ENCODE results near the gene ZDHHC17. TPM values are rescaled to one million over a fixed set of nuclear protein-coding genes. Genes with fewer than 3 reads are reported as not detected.

Gene ZDHHC17
- polyA plus RNA-seq, 1 of the 3 experiments (the other 2 are of a cell fraction) = 28.6 TPM

GRCh38 chr12:76746516-76746915 lies 17.4 kb upstream of the ZDHHC17 start:
- POLR2A ChIA-PET = interaction anchor here (0.6 kb wide), 1 partner anchor 17 kb away, joined by 3 read pairs; no protein-coding TSS in a partner anchor
- CTCF ChIA-PET = no interaction called here
- no peak overlapping the region for H3K4me2 ChIP-seq
- no peak for DNase-seq
- no peak overlapping the region for H2AFZ ChIP-seq (ENCODE audit: low read depth)
- H3K9me2 ChIP-seq = no peaks in the 10 kb centered on the region
- H3K9me3 ChIP-seq = no peaks in the 10 kb centered on the region
- no peak overlapping the region for H3K9ac ChIP-seq
- H3K27ac ChIP-seq (ENCODE audit: low read depth in 2 of 2, low read length in 1 of 2) = no peak overlapping the region
- no peaks in the 10 kb centered on the region for H3K27me3 ChIP-seq (ENCODE audit: insufficient read depth)
- H4K20me1 ChIP-seq (ENCODE audit: insufficient read depth) = no peaks in the 10 kb centered on the region
- TF ChIP-seq IRF3 (IDR thresholded peaks at IDR 0.05; ENCODE audit: low read depth, low read length) (no peak), MXI1 (IDR thresholded peaks at IDR 0.05; ENCODE audit: low read depth, low read length) (no peak), TAF1 (IDR thresholded peaks at IDR 0.05; ENCODE audit: borderline replicate concordance, low read depth, low read length) (no peak), USF1 (IDR thresholded peaks at IDR 0.05; ENCODE audit: borderline replicate concordance, low read depth) (no peak), EZH2phosphoT487 (IDR thresholded peaks at IDR 0.05; ENCODE audit: borderline replicate concordance, low read depth) (no peak), JUND (IDR thresholded peaks at IDR 0.05) (no peak), GATA2 (CRISPR knock-in tag; IDR thresholded peaks at IDR 0.05) (no peak), MAX (IDR thresholded peaks at IDR 0.05; ENCODE audit: low read depth) (no peak)
- H3F3A ChIP-seq (replicated peaks; ENCODE audit: insufficient read depth) = no peaks in the 10 kb centered on the region
- H3K4me1 ChIP-seq (ENCODE audit: control insufficient read depth in 1 of 2, insufficient read depth in 2 of 2, low read depth in 1 of 2, low read length in 1 of 2) = no peaks in the 10 kb centered on the region
- 40% methylated on average over 1 of the region's 1 CpG for WGBS (ENCODE audit: low lambda C conversion rate)
- no peaks in the 10 kb centered on the region for H3K79me2 ChIP-seq (ENCODE audit: insufficient read depth)
- no peaks in the 10 kb centered on the region for H3K36me3 ChIP-seq (replicated peaks in 1 of 2; ENCODE audit: control insufficient read depth in 1 of 2, insufficient read depth in 2 of 2, low read length in 1 of 2)
- H3K4me3 ChIP-seq (ENCODE audit: low read depth in 2 of 2, low read length in 1 of 2) = no peak overlapping the region

GRCh38 chr12:76747245-76747644 lies 16.7 kb upstream of the ZDHHC17 start:
- no peaks in the 10 kb centered on the region for H3K4me1 ChIP-seq (ENCODE audit: control insufficient read depth in 1 of 2, insufficient read depth in 2 of 2, low read depth in 1 of 2, low read length in 1 of 2)
- no peaks in the 10 kb centered on the region for H4K20me1 ChIP-seq (ENCODE audit: insufficient read depth)
- TF ChIP-seq CHD2 (IDR thresholded peaks at IDR 0.05; ENCODE audit: low read length, partially characterized antibody) (no peak), CTCF (IDR thresholded peaks at IDR 0.05) (no peak), ZBTB33 (IDR thresholded peaks at IDR 0.05; ENCODE audit: borderline replicate concordance, low read depth) (no peak), EP300 (IDR thresholded peaks at IDR 0.05; ENCODE audit: borderline replicate concordance in 1 of 2, low read depth in 1 of 2, low read length in 1 of 2) (no peak), TEAD4 (IDR thresholded peaks at IDR 0.05; ENCODE audit: borderline replicate concordance, insufficient read depth) (no peak), PBX3 (IDR thresholded peaks at IDR 0.05) (no peak), FOSL2 (IDR thresholded peaks at IDR 0.05; ENCODE audit: borderline replicate concordance, low read depth) (no peak), SIN3A (IDR thresholded peaks at IDR 0.05; ENCODE audit: borderline replicate concordance, low read depth, low read length) (no peak), GATA2 (CRISPR knock-in tag; IDR thresholded peaks at IDR 0.05) (no peak), NFIC (IDR thresholded peaks at IDR 0.05; ENCODE audit: borderline replicate concordance) (no peak), RCOR1 (IDR thresholded peaks at IDR 0.05; ENCODE audit: low read length) (no peak), IRF3 (IDR thresholded peaks at IDR 0.05; ENCODE audit: low read depth, low read length) (no peak), TAF1 (IDR thresholded peaks at IDR 0.05; ENCODE audit: borderline replicate concordance, low read depth, low read length) (no peak), SMC3 (IDR thresholded peaks at IDR 0.05; ENCODE audit: low read depth, low read length) (no peak)
- ChIA-PET CTCF (interaction anchor here (1.0 to 1.2 kb wide), 2 partner anchors 9 to 10 kb away, joined by 3 read pairs; no protein-coding TSS in a partner anchor), POLR2A (no interaction called here)
- no peak overlapping the region for H3K27ac ChIP-seq (ENCODE audit: low read depth in 2 of 2, low read length in 1 of 2)
- H3K4me2 ChIP-seq = no peak overlapping the region
- H3K9me3 ChIP-seq = no peaks in the 10 kb centered on the region
- H3F3A ChIP-seq (replicated peaks; ENCODE audit: insufficient read depth) = no peaks in the 10 kb centered on the region
- no peak overlapping the region for H2AFZ ChIP-seq (ENCODE audit: low read depth)
- WGBS (ENCODE audit: low lambda C conversion rate) = 74% methylated on average over 2 of the region's 2 CpGs
- no peak overlapping the region for H3K4me3 ChIP-seq (ENCODE audit: low read depth in 2 of 2, low read length in 1 of 2)
- no peaks in the 10 kb centered on the region for H3K9me2 ChIP-seq
- DNase-seq = no peak
- no peaks in the 10 kb centered on the region for H3K79me2 ChIP-seq (ENCODE audit: insufficient read depth)
- no peaks in the 10 kb centered on the region for H3K36me3 ChIP-seq (replicated peaks in 1 of 2; ENCODE audit: control insufficient read depth in 1 of 2, insufficient read depth in 2 of 2, low read length in 1 of 2)
- H3K9ac ChIP-seq = no peak overlapping the region
- no peaks in the 10 kb centered on the region for H3K27me3 ChIP-seq (ENCODE audit: insufficient read depth)

Data from SK-N-SH (cell line).